GM18870 (cell line): ENCODE results near the gene RAB5B.
"Not testable (repeated sequence)": the region's sequence is repeated elsewhere in the genome, so short reads cannot be mapped to it uniquely, and the experiment has no call there.

Source experiments
- ATAC-seq: cut with Tn5 transposase; IDR thresholded peaks from one replicate; pipeline ENCODE4 v1.9.1; 2021; ENCODE audit warnings: moderate library complexity; ENCODE audit not compliant: unreplicated experiment

Gene RAB5B

GRCh38 chr12:55982319-55982936 lies 8.6 kb downstream of the RAB5B start:
- ATAC-seq = peak; percentile 75

- no peak for ATAC-seq
Measured at GRCh38 chr12:55983232-55983842, 9.5 kb downstream of the RAB5B start.

- ATAC-seq = no peak
Measured at GRCh38 chr12:55984861-55985260, 11.0 kb downstream of the RAB5B start.

GRCh38 chr12:55985341-55985740 lies 11.5 kb downstream of the RAB5B start:
- no peak for ATAC-seq

- ATAC-seq = not testable (repeated sequence)
Measured at GRCh38 chr12:55985976-55986375, 12.1 kb downstream of the RAB5B start.

- no peak for ATAC-seq
Measured at GRCh38 chr12:55991110-55991509, 17.2 kb downstream of the RAB5B start.

- ATAC-seq = no peak
Measured at GRCh38 chr12:55993230-55993853, 19.5 kb downstream of the RAB5B start.

- ATAC-seq = no peak
Measured at GRCh38 chr12:55995366-55995765, 21.5 kb downstream of the RAB5B start.

- ATAC-seq = no peak
Measured at GRCh38 chr12:55996201-55996714, 22.4 kb downstream of the RAB5B start.

GRCh38 chr12:55996715-55997534 lies 23.0 kb downstream of the RAB5B start, which contains the start of gene SUOX:
Gene SUOX (plus strand): TSS chr12:55997276. CDS start chr12:56002222, 4,946 bp downstream.
- ATAC-seq = peak; percentile 97

GRCh38 chr12:55997535-55997859 lies 23.6 kb downstream of the RAB5B start:
- no peak for ATAC-seq

- not testable (repeated sequence) for ATAC-seq
Measured at GRCh38 chr12:55999522-55999921, 25.6 kb downstream of the RAB5B start.

GRCh38 chr12:55999999-56000540 lies 26.2 kb downstream of the RAB5B start:
- not testable (repeated sequence) for ATAC-seq

- ATAC-seq = no peak
Measured at GRCh38 chr12:56001487-56002100, 27.7 kb downstream of the RAB5B start.

- not testable (repeated sequence) for ATAC-seq
Measured at GRCh38 chr12:56003376-56003775, 29.5 kb downstream of the RAB5B start.

- no peak for ATAC-seq
Measured at GRCh38 chr12:56004211-56004610, 30.3 kb downstream of the RAB5B start.

- ATAC-seq = no peak
Measured at GRCh38 chr12:56007564-56008559, 34.0 kb downstream of the RAB5B start.

- ATAC-seq = no peak
Measured at GRCh38 chr12:56010111-56010570, 36.3 kb downstream of the RAB5B start.

GRCh38 chr12:56011509-56012090 lies 37.7 kb downstream of the RAB5B start:
- ATAC-seq = no peak
